ENCODE measurements around the gene ZNF593OS.

The ZNF593OS gene

DNA sequence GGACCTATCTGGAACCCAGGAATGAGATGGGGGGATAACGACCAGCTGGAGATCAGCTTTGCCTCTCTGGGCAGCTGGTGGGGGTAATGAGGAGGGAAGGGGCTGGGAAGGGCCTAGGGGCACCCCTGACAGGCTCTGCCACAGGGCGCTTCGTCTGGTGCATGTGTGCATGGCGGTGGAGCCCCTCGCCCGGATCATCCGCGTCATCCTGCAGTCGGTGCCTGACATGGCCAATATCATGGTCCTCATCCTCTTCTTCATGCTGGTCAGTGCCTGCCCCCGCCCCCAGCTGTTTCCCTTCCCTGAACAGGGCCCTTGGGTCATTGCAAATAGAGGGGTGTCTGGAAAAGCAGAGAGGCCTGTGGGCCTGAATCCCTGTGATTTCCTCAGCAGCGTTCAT, 26.2 kb upstream of the ZNF593OS start:
- H3K4me1 ChIP-seq (ENCODE audit: control insufficient read depth, insufficient read depth, low read length) = peaks cover 4% of the 10 kb centered on the region
- H3K9me3 ChIP-seq (ENCODE audit: control insufficient read depth, low read length) = no peaks in the 10 kb centered on the region
- H3K36me3 ChIP-seq (ENCODE audit: control insufficient read depth, insufficient read depth, low read length, severe bottlenecking) = no peaks in the 10 kb centered on the region
- DNase-seq (ENCODE audit: low read depth) = no peak
- H3K4me3 ChIP-seq (ENCODE audit: low read length) = no peak overlapping the region
- H3K9ac ChIP-seq (ENCODE audit: low read length) = no peak overlapping the region
- peaks cover 57% of the 10 kb centered on the region for H3K27me3 ChIP-seq (replicated peaks; ENCODE audit: control insufficient read depth, insufficient read depth, low read length)

DNA sequence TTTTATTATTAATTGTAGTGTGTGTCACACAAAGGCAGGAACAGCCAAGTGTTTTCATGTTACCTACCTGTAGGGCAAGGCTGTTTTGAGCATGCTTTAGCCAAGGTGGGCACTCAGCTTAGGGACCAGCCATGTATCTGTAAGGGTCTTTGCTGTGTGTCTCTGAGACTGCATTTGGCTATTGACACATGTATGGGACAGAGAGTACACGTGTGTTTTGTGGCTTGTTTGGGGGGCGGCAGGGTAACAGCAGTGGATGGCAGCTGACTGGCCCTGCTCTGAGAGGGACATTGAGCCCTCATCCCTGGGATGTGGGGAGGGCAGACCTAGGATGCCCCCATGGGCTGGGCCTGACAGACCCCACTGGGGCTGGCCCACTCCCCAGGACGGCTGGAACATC, 25.7 kb upstream of the ZNF593OS start:
- no peak for DNase-seq (ENCODE audit: low read depth)
- no peaks in the 10 kb centered on the region for H3K36me3 ChIP-seq (ENCODE audit: control insufficient read depth, insufficient read depth, low read length, severe bottlenecking)
- H3K4me3 ChIP-seq (ENCODE audit: low read length) = no peak overlapping the region
- H3K27me3 ChIP-seq (replicated peaks; ENCODE audit: control insufficient read depth, insufficient read depth, low read length) = peaks cover 54% of the 10 kb centered on the region
- no peak overlapping the region for H3K9ac ChIP-seq (ENCODE audit: low read length)
- no peaks in the 10 kb centered on the region for H3K9me3 ChIP-seq (ENCODE audit: control insufficient read depth, low read length)
- H3K4me1 ChIP-seq (ENCODE audit: control insufficient read depth, insufficient read depth, low read length) = peaks cover 4% of the 10 kb centered on the region

GRCh38 chr1:26195805-26196204, 24.2 kb upstream of the ZNF593OS start:
- H3K36me3 ChIP-seq (ENCODE audit: control insufficient read depth, insufficient read depth, low read length, severe bottlenecking) = no peaks in the 10 kb centered on the region
- no peak overlapping the region for H3K4me3 ChIP-seq (ENCODE audit: low read length)
- peaks cover 50% of the 10 kb centered on the region for H3K27me3 ChIP-seq (replicated peaks; ENCODE audit: control insufficient read depth, insufficient read depth, low read length)
- no peaks in the 10 kb centered on the region for H3K9me3 ChIP-seq (ENCODE audit: control insufficient read depth, low read length)
- DNase-seq (ENCODE audit: low read depth) = no peak
- no peak overlapping the region for H3K9ac ChIP-seq (ENCODE audit: low read length)
- no peaks in the 10 kb centered on the region for H3K4me1 ChIP-seq (ENCODE audit: control insufficient read depth, insufficient read depth, low read length)

DNA sequence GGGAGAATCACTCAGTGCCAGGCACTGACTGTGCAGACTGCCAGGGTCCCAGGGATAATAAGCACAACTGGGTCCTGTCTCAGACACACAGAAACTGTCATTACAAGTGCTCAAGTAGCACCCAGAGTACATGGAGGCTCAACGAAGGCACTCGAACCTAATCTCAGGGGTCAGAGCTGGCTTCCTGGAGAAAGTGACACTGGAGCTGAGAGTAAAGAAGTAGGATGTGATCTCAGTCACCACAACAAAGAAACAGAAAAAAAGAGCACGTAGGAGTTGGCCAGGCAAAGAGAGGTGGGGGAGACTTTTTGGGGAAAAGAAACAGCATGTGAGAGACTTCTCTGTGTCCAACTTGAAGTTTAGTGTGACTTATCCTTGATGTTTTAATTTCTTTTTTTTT, 20.1 kb upstream of the ZNF593OS start:
- H3K9me3 ChIP-seq (ENCODE audit: control insufficient read depth, low read length) = no peaks in the 10 kb centered on the region
- DNase-seq (ENCODE audit: low read depth) = no peak
- peaks cover 38% of the 10 kb centered on the region for H3K27me3 ChIP-seq (replicated peaks; ENCODE audit: control insufficient read depth, insufficient read depth, low read length)
- H3K4me3 ChIP-seq (ENCODE audit: low read length) = no peak overlapping the region
- H3K4me1 ChIP-seq (ENCODE audit: control insufficient read depth, insufficient read depth, low read length) = no peaks in the 10 kb centered on the region
- no peaks in the 10 kb centered on the region for H3K36me3 ChIP-seq (ENCODE audit: control insufficient read depth, insufficient read depth, low read length, severe bottlenecking)
- H3K9ac ChIP-seq (ENCODE audit: low read length) = no peak overlapping the region

DNA sequence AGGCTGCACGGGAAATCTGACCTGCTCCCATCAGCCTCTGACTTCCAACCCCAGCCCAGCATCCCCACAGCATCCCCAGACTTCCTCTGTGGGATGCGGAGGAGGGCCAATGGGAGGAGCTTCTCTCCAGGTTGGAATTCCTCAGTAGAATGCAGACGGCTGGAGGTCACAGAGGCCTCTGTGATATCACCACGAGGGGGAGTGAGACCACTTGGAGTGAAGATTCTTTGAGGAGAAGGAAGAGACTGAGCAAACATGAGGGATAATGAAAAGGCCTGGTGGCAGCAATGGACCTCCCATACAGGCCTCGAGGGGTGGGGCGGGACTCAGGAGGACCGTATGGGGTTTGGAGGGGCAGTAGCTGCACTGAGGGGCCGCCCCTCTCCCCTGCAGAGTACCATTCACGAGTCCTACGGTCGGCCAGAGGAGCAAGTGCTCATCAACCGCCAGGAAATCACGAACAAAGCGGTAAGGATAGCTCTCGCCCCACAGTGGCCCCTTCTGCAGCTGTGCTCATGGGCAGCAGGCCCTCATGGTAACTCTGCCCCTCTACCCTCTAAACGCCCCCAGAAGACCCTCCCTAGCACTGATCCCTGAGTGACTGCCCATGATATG, 18.8 kb upstream of the ZNF593OS start, which contains the start of gene CATSPER4:
Gene CATSPER4, plus strand, starts transcription at position 230 of the 615 bp plus-strand sequence. Its CDS starts 26 bp downstream, at position 256.
- no peak for DNase-seq (ENCODE audit: low read depth)

DNA sequence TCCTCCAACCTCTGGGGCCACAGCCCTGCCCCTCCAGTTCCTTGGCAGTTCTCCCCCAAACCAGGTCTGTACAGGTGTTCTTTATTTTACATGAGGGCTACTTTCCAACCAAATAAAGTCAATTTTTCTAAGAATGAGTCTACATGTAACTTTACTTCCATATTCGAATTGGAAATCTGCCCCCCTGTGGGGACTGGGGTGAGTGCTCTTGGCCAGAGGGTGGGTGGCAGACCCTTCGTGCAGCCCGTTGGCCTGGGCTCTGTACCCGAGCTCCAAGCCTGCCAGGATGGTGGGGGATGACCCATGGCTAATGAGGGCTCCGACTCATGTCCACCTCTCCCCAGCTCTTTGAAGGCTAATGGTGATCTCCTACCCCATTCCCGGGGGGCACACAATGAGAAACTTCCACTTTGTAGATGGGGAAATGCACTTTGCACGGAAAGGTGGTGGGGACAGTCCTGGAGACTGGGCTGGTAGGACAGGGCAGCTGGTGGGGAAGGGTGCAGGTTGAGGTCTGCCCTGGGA, 18.2 kb upstream of the ZNF593OS start:
- Histone ChIP-seq H3K27me3 (replicated peaks; ENCODE audit: control insufficient read depth, insufficient read depth, low read length) (peaks cover 40% of the 10 kb centered on the region), H3K4me1 (ENCODE audit: control insufficient read depth, insufficient read depth, low read length) (no peaks in the 10 kb centered on the region)
- no peak for DNase-seq (ENCODE audit: low read depth)

More for the DNA sequence above, 18.8 kb upstream of the ZNF593OS start, which contains the start of gene CATSPER4:
- Histone ChIP-seq H3K27me3 (replicated peaks; ENCODE audit: control insufficient read depth, insufficient read depth, low read length) (peaks cover 44% of the 10 kb centered on the region), H3K4me3 (ENCODE audit: low read length) (no peak within 1 kb of the TSS), H3K9me3 (ENCODE audit: control insufficient read depth, low read length) (no peaks in the 10 kb centered on the region), H3K9ac (ENCODE audit: low read length) (no peak within 1 kb of the TSS), H3K36me3 (ENCODE audit: control insufficient read depth, insufficient read depth, low read length, severe bottlenecking) (no peaks in the 10 kb centered on the region), H3K4me1 (ENCODE audit: control insufficient read depth, insufficient read depth, low read length) (no peaks in the 10 kb centered on the region)

GRCh38 chr1:26189331-26189730, 17.7 kb upstream of the ZNF593OS start:
- no peak overlapping the region for H3K4me3 ChIP-seq (ENCODE audit: low read length)
- no peaks in the 10 kb centered on the region for H3K9me3 ChIP-seq (ENCODE audit: control insufficient read depth, low read length)
- no peak for DNase-seq (ENCODE audit: low read depth)
- H3K9ac ChIP-seq (ENCODE audit: low read length) = no peak overlapping the region
- H3K4me1 ChIP-seq (ENCODE audit: control insufficient read depth, insufficient read depth, low read length) = no peaks in the 10 kb centered on the region
- peaks cover 36% of the 10 kb centered on the region for H3K27me3 ChIP-seq (replicated peaks; ENCODE audit: control insufficient read depth, insufficient read depth, low read length)
- H3K36me3 ChIP-seq (ENCODE audit: control insufficient read depth, insufficient read depth, low read length, severe bottlenecking) = no peaks in the 10 kb centered on the region

More for the DNA sequence above, 18.2 kb upstream of the ZNF593OS start:
- H3K36me3 ChIP-seq (ENCODE audit: control insufficient read depth, insufficient read depth, low read length, severe bottlenecking) = no peaks in the 10 kb centered on the region
- no peaks in the 10 kb centered on the region for H3K9me3 ChIP-seq (ENCODE audit: control insufficient read depth, low read length)
- no peak overlapping the region for H3K9ac ChIP-seq (ENCODE audit: low read length)
- no peak overlapping the region for H3K4me3 ChIP-seq (ENCODE audit: low read length)

- Histone ChIP-seq H3K4me1 (ENCODE audit: control insufficient read depth, insufficient read depth, low read length) (no peaks in the 10 kb centered on the region), H3K9me3 (ENCODE audit: control insufficient read depth, low read length) (no peaks in the 10 kb centered on the region), H3K9ac (ENCODE audit: low read length) (no peak overlapping the region), H3K36me3 (ENCODE audit: control insufficient read depth, insufficient read depth, low read length, severe bottlenecking) (no peaks in the 10 kb centered on the region), H3K4me3 (ENCODE audit: low read length) (no peak overlapping the region), H3K27me3 (replicated peaks; ENCODE audit: control insufficient read depth, insufficient read depth, low read length) (peaks cover 28% of the 10 kb centered on the region)
- no peak for DNase-seq (ENCODE audit: low read depth)
Observed at GRCh38 chr1:26188477-26188876, 16.8 kb upstream of the ZNF593OS start.

- H3K4me3 ChIP-seq (ENCODE audit: low read length) = no peak overlapping the region
- peaks cover 25% of the 10 kb centered on the region for H3K27me3 ChIP-seq (replicated peaks; ENCODE audit: control insufficient read depth, insufficient read depth, low read length)
- no peak overlapping the region for H3K9ac ChIP-seq (ENCODE audit: low read length)
- no peaks in the 10 kb centered on the region for H3K36me3 ChIP-seq (ENCODE audit: control insufficient read depth, insufficient read depth, low read length, severe bottlenecking)
- H3K4me1 ChIP-seq (ENCODE audit: control insufficient read depth, insufficient read depth, low read length) = no peaks in the 10 kb centered on the region
- no peak for DNase-seq (ENCODE audit: low read depth)
- no peaks in the 10 kb centered on the region for H3K9me3 ChIP-seq (ENCODE audit: control insufficient read depth, low read length)
Observed at GRCh38 chr1:26187882-26188281, 16.2 kb upstream of the ZNF593OS start.

DNA sequence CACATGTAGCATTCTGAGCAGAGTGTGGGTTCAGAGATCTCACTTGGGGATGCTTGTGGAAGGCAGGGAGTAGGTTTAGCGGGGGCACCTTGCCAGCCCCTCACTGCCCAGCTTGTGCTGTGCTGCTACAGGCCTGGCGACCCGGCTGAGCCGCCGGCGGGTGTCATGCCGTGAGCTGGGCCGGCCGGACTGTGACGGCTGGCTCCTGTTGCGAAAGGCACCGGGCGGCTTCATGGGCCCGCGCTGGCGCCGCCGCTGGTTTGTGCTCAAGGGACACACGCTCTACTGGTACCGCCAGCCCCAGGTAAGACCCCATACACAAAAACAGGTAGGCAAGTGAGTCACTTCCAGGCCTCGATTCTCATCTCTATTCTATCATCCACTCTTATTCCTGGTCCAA, 13.3 kb upstream of the ZNF593OS start:
- no peak for DNase-seq (ENCODE audit: low read depth)
- H3K9ac ChIP-seq (ENCODE audit: low read length) = no peak overlapping the region
- H3K4me1 ChIP-seq (ENCODE audit: control insufficient read depth, insufficient read depth, low read length) = no peaks in the 10 kb centered on the region
- no peak overlapping the region for H3K4me3 ChIP-seq (ENCODE audit: low read length)
- H3K36me3 ChIP-seq (ENCODE audit: control insufficient read depth, insufficient read depth, low read length, severe bottlenecking) = no peaks in the 10 kb centered on the region
- peaks cover 15% of the 10 kb centered on the region for H3K27me3 ChIP-seq (replicated peaks; ENCODE audit: control insufficient read depth, insufficient read depth, low read length)
- H3K9me3 ChIP-seq (ENCODE audit: control insufficient read depth, low read length) = no peaks in the 10 kb centered on the region

DNA sequence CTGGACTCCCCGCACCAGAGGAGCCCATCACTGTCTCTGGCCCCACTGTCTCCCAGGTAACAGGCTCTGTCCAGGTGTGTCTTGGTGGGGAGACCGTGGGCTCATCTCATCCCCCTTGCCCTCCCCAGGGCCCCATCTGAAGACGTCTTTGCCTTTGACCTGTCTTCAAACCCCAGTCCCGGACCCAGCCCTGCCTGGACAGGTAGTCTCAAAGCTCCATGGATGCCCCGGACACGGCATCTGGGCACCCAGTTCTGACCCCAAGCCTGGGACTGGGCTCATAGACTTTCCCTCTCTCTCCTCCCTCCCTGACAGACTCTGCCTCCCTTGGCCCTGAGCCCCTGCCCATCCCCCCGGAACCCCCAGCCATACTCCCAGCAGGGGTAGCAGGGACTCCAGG, 12.5 kb upstream of the ZNF593OS start:
- no peaks in the 10 kb centered on the region for H3K36me3 ChIP-seq (ENCODE audit: control insufficient read depth, insufficient read depth, low read length, severe bottlenecking)
- H3K4me3 ChIP-seq (ENCODE audit: low read length) = no peak overlapping the region
- no peak overlapping the region for H3K9ac ChIP-seq (ENCODE audit: low read length)
- DNase-seq (ENCODE audit: low read depth) = no peak
- H3K9me3 ChIP-seq (ENCODE audit: control insufficient read depth, low read length) = no peaks in the 10 kb centered on the region
- peaks cover 15% of the 10 kb centered on the region for H3K27me3 ChIP-seq (replicated peaks; ENCODE audit: control insufficient read depth, insufficient read depth, low read length)
- H3K4me1 ChIP-seq (ENCODE audit: control insufficient read depth, insufficient read depth, low read length) = no peaks in the 10 kb centered on the region

GRCh38 chr1:26182383-26182696, 10.7 kb upstream of the ZNF593OS start:
- H3K9ac ChIP-seq (ENCODE audit: low read length) = no peak overlapping the region
- DNase-seq (ENCODE audit: low read depth) = no peak
- H3K4me1 ChIP-seq (ENCODE audit: control insufficient read depth, insufficient read depth, low read length) = no peaks in the 10 kb centered on the region

More at GRCh38 chr1:26182383-26182696, 10.7 kb upstream of the ZNF593OS start:
- Histone ChIP-seq H3K27me3 (replicated peaks; ENCODE audit: control insufficient read depth, insufficient read depth, low read length) (peaks cover 14% of the 10 kb centered on the region), H3K36me3 (ENCODE audit: control insufficient read depth, insufficient read depth, low read length, severe bottlenecking) (no peaks in the 10 kb centered on the region), H3K9me3 (ENCODE audit: control insufficient read depth, low read length) (no peaks in the 10 kb centered on the region), H3K4me3 (ENCODE audit: low read length) (no peak overlapping the region)

Measured in adipocyte (in vitro differentiated cells).